SIG-M5 treated with dmso at 0.1 percent for 504 hours (cell line): Measurements from ENCODE around the gene CDKN1C.

Source experiments
- DNase-seq: peaks from one replicate; lab custom pipeline; 2025; ENCODE audit not compliant: unreplicated experiment; lab: John Stamatoyannopoulos, UW

Gene CDKN1C

DNA sequence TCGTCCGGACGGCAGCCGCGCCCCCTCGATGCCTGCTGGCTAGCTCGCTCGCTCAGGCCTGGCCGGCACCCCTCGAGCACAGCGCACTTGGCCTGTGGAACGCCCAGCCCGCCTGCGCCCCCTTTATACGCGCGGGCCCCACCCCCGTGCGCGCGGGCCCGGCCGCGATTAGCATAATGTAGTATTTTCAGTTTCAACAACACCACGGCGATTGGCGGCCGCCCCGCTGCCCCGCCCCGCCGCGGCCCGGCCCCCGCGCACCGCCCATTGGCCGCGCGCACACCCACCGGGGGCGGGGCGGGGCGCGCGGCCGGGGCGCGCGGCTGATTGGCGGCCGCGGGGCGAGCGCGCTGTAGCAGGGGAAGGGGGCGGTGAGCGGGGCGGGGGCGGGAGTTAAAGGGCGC lies at the start of gene CDKN1C:
TSS of gene CDKN1C (minus strand) at position 98 of the 404 bp plus-strand sequence. CDS start 319 bp downstream, outside the sequence.
- DNase-seq: peak; percentile 65

DNA sequence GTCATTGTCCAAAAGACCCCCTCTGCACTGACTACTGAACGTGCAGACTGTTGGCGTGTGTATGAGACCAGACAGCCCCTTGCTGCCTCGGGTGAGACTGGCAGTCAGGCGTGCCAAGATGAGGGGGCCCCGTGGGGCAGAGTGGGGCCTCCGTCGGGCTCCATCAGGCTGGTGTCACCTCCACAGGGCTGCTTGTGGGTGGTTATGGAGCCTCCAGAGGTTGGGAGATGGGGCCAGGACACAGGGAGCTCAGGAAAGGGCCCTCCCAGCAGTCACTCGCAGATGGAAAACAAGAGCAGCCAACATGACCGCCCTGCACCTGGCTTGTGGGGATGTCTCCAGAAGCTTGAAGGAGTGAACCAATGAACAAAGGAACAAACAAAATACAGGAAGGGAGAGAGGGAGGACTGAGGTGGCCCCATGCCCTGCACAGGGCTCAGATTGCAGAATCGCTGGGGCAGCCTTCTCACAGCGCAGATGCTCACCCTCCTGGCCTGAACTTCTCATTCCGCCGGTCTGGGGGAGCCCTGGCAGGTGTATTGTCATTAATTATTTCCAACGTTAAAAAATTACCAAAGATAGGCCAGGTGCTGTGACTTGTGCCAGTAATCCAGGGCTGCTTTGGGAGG lies 49.1 kb upstream of the CDKN1C start:
- no peak for DNase-seq

- no peak for DNase-seq
Observed at GRCh38 chr11:2934021-2934550, 48.5 kb upstream of the CDKN1C start.

DNA sequence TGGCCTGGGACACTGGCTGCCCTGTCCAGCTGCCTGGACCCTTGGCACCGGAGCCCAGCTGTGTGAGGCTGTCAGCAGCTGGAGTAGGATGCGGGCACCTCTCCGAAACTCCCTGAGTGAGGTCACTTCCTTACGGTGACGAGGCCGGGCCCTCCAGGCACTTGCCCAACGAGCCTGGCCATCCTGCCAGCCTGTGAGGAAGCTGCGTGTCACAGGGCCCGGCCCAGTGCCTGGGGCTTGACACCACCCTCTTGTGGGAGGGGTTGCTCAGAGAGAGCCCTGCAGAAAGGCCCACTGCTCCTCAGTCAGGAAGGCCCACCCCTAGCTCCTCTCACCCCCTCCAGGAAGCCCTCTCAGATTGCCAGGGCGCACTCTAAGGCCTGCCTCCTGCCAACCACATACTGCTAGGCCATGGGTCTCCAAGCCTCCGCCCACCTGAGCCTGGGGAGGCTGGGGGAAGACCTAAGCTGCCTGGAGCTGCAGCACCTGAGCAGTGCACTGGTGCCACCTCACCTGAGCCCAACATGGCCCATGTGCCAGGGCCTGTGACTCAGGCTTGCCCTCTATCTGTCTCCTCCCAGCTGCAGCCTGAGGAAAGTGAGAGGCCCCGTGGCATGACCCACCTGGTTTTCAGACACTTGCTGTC lies 47.9 kb upstream of the CDKN1C start:
- peak; percentile 69 for DNase-seq

DNA sequence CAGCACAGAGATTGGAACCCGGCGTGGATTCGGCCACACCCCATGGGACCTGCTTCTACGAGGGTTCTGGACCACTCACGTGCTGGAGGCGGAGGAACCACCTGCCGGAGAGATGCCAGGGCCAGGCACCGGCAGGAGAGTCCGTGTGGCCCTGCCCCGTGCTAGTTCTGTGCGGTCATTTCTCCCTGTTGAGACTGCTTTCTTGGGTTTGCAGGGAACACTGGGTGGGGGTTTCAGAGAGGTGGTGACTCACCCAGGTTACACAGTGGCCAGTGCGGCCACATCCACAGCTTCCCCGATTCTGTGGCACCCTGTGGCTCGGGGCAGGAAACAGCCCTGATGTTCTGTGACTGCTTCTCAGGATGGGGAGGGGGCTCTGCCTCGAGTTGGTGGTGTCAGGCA lies 47.3 kb upstream of the CDKN1C start:
- no peak for DNase-seq

GRCh38 chr11:2931771-2932738 lies 46.5 kb upstream of the CDKN1C start:
- no peak for DNase-seq

GRCh38 chr11:2931420-2931746 lies 45.8 kb upstream of the CDKN1C start:
- DNase-seq: no peak

- DNase-seq: no peak
Observed at GRCh38 chr11:2930704-2931419, 45.3 kb upstream of the CDKN1C start.

- peak; percentile 51 for DNase-seq
Observed at GRCh38 chr11:2929950-2930703, 44.6 kb upstream of the CDKN1C start.

DNA sequence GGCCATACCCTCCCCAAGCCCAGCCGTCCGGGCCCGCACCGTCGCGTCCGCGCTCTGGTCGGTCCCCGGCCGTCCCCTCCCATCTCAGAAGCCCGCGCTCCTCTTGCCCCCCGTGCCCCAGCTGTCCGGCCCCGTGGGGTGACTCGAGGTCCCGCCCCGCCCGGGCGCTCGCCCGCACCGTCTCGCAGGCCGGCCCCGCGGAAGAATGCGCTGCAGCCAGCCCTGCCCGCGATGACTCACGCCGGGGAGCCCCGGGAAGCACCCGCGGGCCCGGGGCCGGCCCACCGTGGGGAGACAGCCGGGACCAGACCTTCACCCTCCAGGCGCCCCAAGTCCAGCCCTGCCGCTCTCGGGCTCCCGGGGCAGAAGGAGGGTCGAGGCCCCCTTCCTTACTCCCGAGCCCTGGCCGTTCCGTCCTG lies 44.0 kb upstream of the CDKN1C start:
- DNase-seq: no peak

- peak; percentile 26 for DNase-seq
Observed at GRCh38 chr11:2928605-2929530, 43.3 kb upstream of the CDKN1C start, which contains the start of gene PHLDA2. TSS of gene PHLDA2 (minus strand) at chr11:2929420. CDS start at chr11:2929364, 56 bp downstream.

DNA sequence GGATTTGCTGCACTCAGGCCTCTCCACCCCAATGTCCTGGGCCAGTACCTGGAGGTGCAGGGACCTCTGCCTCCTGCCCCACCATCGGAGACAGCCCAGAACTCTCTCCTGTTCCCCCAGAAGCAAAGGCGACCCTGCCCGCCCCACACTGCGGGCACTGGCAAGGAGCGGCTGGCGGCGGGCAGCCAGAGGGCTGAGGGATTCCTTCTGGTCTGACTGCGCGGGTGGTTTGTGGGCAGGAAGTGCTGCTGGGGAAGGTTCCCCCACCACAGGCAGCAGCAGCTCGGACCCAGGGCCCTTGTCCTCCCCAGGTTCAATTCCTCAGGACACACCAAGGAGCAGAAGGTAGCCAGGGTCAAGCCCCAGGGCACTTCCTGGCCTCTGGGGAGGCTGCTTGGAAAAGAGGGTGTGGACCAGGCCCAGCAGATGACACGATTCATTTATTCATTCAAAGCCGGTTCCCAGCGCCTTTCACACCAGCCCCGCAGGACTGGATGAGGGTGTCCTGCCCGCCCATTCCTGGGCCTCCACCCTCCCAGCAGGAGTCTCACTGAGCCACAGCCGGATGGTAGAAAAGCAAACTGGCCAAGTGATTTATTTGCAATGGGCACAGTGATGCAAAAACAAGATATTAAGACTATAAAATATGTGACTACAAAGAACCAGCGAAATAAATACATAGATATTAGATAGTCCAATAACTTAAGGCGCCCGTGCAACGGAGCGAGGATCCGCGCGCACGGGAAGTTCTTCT lies 42.5 kb upstream of the CDKN1C start:
- no peak for DNase-seq

DNA sequence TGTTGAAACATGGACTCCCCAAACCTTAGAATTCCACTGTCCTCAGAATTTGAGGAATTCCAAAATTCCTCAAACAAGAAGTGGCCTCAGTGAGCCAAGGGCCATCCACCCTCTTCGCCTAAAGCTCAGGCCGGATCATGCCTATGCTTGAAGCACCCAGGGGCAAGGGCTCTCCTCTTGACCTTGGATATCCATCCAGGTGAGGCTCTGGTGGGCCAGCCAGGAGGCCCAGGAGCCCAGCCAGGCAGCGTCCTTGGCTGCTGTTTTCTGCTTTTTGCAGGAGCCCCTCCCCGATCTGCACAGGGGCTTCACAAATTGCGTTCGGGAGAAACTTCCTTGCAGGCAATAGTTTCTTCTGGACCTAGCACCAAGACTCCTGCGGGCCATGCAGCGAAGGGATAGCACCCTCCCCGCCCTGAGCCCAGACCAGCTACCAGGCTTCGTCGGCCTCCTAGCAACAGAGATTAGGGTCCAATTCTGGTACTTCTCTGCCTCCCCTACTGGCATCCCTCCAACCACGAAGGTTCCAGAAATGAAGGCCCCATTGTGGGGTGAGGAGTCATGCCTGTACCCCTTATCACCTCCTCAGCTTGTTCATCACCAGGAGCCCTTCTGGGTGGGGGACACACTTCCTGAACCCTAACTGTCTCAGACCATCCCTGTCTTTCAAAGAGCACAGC lies 41.7 kb upstream of the CDKN1C start:
- DNase-seq: no peak

DNA sequence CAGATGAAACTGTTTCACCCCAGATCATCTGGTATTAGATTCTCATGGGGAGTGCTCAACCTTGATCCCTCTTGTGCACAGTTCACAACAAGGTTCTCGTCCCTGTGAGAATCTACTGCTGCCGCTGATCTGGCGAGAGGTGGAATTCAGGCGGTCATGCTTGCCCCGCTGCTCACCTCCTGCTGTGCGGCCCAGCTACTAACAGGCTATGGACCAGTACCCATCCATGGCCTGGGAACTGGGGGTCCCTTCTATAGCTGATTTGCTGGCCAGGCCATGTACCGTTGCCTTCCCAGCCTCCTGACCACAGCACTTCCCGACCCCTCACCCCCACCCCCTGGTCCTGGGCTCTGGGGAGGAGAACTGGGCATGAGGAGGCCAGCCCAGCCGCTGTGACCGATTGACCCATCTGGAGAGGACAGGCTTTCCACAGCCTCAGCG lies 41.1 kb upstream of the CDKN1C start:
- DNase-seq: no peak

DNA sequence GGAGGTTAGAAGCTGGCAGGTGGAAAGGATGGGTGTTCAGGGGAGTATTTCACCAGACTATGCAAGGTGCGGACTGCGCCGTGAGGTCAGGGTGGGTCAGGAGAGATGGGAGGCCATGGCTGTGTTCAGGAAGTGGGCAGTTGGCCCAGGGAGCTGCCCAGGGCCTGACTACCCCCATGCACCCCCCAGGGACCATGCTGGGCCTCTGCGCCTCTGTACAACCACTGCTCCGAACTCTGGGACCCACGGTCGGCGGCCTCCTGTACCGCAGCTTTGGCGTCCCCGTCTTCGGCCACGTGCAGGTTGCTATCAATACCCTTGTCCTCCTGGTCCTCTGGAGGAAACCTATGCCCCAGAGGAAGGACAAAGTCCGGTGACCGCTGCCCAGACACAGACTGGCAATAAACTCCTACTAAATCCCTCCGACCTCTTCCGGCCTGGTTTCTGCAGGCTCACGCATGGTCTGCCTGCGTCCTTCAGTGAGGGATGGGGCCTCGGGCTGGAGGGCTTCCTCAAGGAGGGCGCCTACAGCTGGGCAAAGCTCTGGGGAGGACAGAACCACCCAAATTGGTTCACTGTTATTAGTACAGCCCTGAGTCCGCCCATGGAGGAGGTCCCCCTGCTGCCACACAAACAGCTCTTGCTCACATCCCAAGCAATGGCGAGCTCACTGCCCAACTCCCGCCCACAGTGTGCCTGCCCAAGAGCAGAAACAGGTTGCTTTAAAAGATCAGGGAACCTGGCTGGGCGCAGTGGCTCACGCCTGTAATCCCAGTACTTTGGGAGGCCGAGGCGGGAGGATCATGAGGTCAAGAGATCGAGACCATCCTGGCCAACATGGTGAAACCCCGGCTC lies 39.5 kb upstream of the CDKN1C start:
- DNase-seq: no peak

- no peak for DNase-seq
Observed at GRCh38 chr11:2924381-2924780, 38.8 kb upstream of the CDKN1C start.
